SK-N-SH (cell line): ENCODE measurements around the gene GPX7. TPM values are rescaled to one million over a fixed set of nuclear protein-coding genes. Genes with fewer than 3 reads are reported as not detected.

ENCODE experiments used
- CTCF ChIA-PET: fragments of 300-600, 350-600 bp; formaldehyde crosslinking; extraction: SDS; loops from one replicate; lab custom pipeline; 2021; lab: Yijun Ruan, JAX
- POLR2A ChIA-PET: fragments of 350-600 bp; sonication (Branson Sonifier 250); formaldehyde crosslinking; extraction: SDS; loops from one replicate; lab custom pipeline; 2020; ENCODE audit warnings: antibody characterized with exemption, inconsistent platforms; lab: Yijun Ruan, JAX
- DNase-seq: peaks from one replicate; pipeline ENCODE4 v3.0.0; 2012
- H2AFZ ChIP-seq: fragments of 200-600 bp; sonication (generic); 2 replicates; pipeline ENCODE4 v1.8.1; 2016; ENCODE audit warnings: antibody characterized with exemption, mild to moderate bottlenecking, low read depth
- H3F3A ChIP-seq: fragments of 200-600 bp; sonication (generic); replicated peaks from 2 replicates; pipeline ENCODE3; 2016; ENCODE audit warnings: antibody characterized with exemption, mild to moderate bottlenecking; ENCODE audit not compliant: insufficient read depth
- H3K27ac ChIP-seq, 2 experiments: fragments of 200-500 bp in 1 of 2; fragments of 200-600 bp in 1 of 2; sonication (Bioruptor generic) in 1 of 2; sonication (generic), shearing (Covaris generic) in 1 of 2; 2 replicates each; pipeline versions ENCODE4 v1.5.1 to v1.6.1; 2014 to 2016; ENCODE audit warnings: low read depth in 2 of 2, inconsistent platforms in 1 of 2, low read length in 1 of 2, mild to moderate bottlenecking in 1 of 2, mixed read lengths in 1 of 2
- H3K27me3 ChIP-seq: fragments of 200-600 bp; sonication (generic), shearing (Covaris generic); 2 replicates; pipeline ENCODE4 v1.6.1; 2016; ENCODE audit warnings: mixed run types; ENCODE audit not compliant: insufficient read depth
- H3K36me3 ChIP-seq, 2 experiments: fragments of 200-500 bp in 1 of 2; fragments of 200-600 bp in 1 of 2; sonication (Bioruptor generic) in 1 of 2; sonication (generic) in 1 of 2; replicated peaks in 1 of 2; 2 replicates each; pipeline versions ENCODE3 to v1.5.1; 2014 to 2016; ENCODE audit warnings: low read length in 1 of 2, mild to moderate bottlenecking in 1 of 2; ENCODE audit not compliant: insufficient read depth in 2 of 2, control insufficient read depth in 1 of 2
- H3K4me1 ChIP-seq, 2 experiments: fragments of 200-500 bp in 1 of 2; fragments of 200-600 bp in 1 of 2; sonication (Bioruptor generic) in 1 of 2; sonication (generic), shearing (Covaris generic) in 1 of 2; 2 replicates each; pipeline versions ENCODE4 v1.5.1 to v1.6.1; 2014 to 2016; ENCODE audit warnings: low read depth in 1 of 2, low read length in 1 of 2, mixed run types in 1 of 2; ENCODE audit not compliant: insufficient read depth in 2 of 2, control insufficient read depth in 1 of 2
- H3K4me2 ChIP-seq: fragments of 200-600 bp; sonication (generic), shearing (Covaris generic); 2 replicates; pipeline ENCODE4 v1.6.1; 2017; ENCODE audit warnings: mixed run types
- H3K4me3 ChIP-seq, 2 experiments: fragments of 200-500 bp in 1 of 2; fragments of 200-600 bp in 1 of 2; sonication (Bioruptor generic) in 1 of 2; sonication (generic), shearing (Covaris generic) in 1 of 2; 2 replicates each; pipeline versions ENCODE4 v1.5.1 to v1.8.1; 2014 to 2016; ENCODE audit warnings: low read depth in 2 of 2, inconsistent platforms in 1 of 2, low read length in 1 of 2, mild to moderate bottlenecking in 1 of 2, mixed read lengths in 1 of 2, moderate library complexity in 1 of 2
- H3K79me2 ChIP-seq: fragments of 200-600 bp; sonication (generic); 2 replicates; pipeline ENCODE4 v1.8.1; 2017; ENCODE audit warnings: mild to moderate bottlenecking; ENCODE audit not compliant: insufficient read depth
- H3K9ac ChIP-seq: fragments of 200-600 bp; sonication (generic); 2 replicates; pipeline ENCODE4 v1.6.1; 2017; ENCODE audit warnings: mixed run types
- H3K9me2 ChIP-seq: fragments of 200-600 bp; sonication (generic); 2 replicates; pipeline ENCODE4 v1.6.1; 2017; ENCODE audit warnings: mixed run types
- H3K9me3 ChIP-seq: fragments of 200-600 bp; sonication (generic); 2 replicates; pipeline ENCODE4 v1.6.1; 2017; ENCODE audit warnings: mixed run types, mild to moderate bottlenecking, moderate library complexity
- H4K20me1 ChIP-seq: fragments of 200-600 bp; sonication (generic); 2 replicates; pipeline ENCODE4 v1.6.1; 2017; ENCODE audit warnings: mild to moderate bottlenecking, mixed run types; ENCODE audit not compliant: insufficient read depth
- CHD2 ChIP-seq: fragments of 150-350 bp; IDR thresholded peaks from 2 replicates; pipeline ENCODE4 v1.6.1; 2018; ENCODE audit warnings: low read length; ENCODE audit not compliant: partially characterized antibody
- CTCF ChIP-seq: fragments of 200-600 bp; sonication (generic); IDR thresholded peaks from 2 replicates; pipeline ENCODE4 v1.6.1; 2017; ENCODE audit warnings: antibody characterized with exemption, mild to moderate bottlenecking, moderate library complexity
- FOXJ3 ChIP-seq: sonication (generic); formaldehyde crosslinking; IDR thresholded peaks from 2 replicates; pipeline ENCODE4 v1.5.1; 2020; ENCODE audit warnings: mild to moderate bottlenecking, missing genetic modification reagents
- IRF3 ChIP-seq: fragments of 150-350 bp; IDR thresholded peaks from 2 replicates; pipeline ENCODE4 v1.6.1; 2016; ENCODE audit warnings: mild to moderate bottlenecking, low read depth, low read length
- MXI1 ChIP-seq: IDR thresholded peaks from 2 replicates; pipeline ENCODE4 v1.6.1; 2012; ENCODE audit warnings: mild to moderate bottlenecking, low read depth, low read length, improper control_type of control experiment
- NFIC ChIP-seq: IDR thresholded peaks from 2 replicates; pipeline ENCODE4 v1.4.0; 2012; ENCODE audit warnings: borderline replicate concordance
- RCOR1 ChIP-seq: fragments of 150-350 bp; IDR thresholded peaks from 2 replicates; pipeline ENCODE4 v1.6.1; 2017; ENCODE audit warnings: antibody characterized with exemption, low read length
- RXRA ChIP-seq: IDR thresholded peaks from 2 replicates; pipeline ENCODE4 v1.4.0; 2012; ENCODE audit warnings: low read depth, mild to moderate bottlenecking, borderline replicate concordance
- SIN3A ChIP-seq: IDR thresholded peaks from 2 replicates; pipeline ENCODE4 v1.6.1; 2012; ENCODE audit warnings: low read depth, mild to moderate bottlenecking, low read length, moderate library complexity, borderline replicate concordance
- TEAD4 ChIP-seq: IDR thresholded peaks from 2 replicates; pipeline ENCODE4 v1.4.0; 2012; ENCODE audit warnings: mild to moderate bottlenecking, borderline replicate concordance; ENCODE audit not compliant: insufficient read depth
- WGBS: methylation state at CpG from one replicate; pipeline ENCODE4 v1.1.6; 2017; ENCODE audit warnings: low lambda C conversion rate; 5-methylcytosine and 5-hydroxymethylcytosine counted together
- polyA plus RNA-seq, 3 experiments: library from polyadenylated mRNA; depleted of rRNA; stranded (reverse); fragments of >200 nt; gene quantifications; 2 replicates each; pipeline ENCODE4 v1.2.3, GENCODE V29; 2012
- TF ChIP-seq, protein P1 (sequence below): IDR thresholded peaks from 2 replicates; pipeline ENCODE4 v1.4.0; 2012; ENCODE audit warnings: low read depth
- TF ChIP-seq, protein P2 (sequence below): IDR thresholded peaks from 2 replicates; pipeline ENCODE4 v1.6.1; 2012; ENCODE audit warnings: mild to moderate bottlenecking, low read depth, low read length, moderate library complexity

GPX7 gene
- polyA plus RNA-seq, 1 of the 3 experiments (the other 2 are of a cell fraction), result 6.2 TPM

GRCh38 chr1:52562766-52563165, 39.4 kb upstream of the GPX7 start:
- no peak overlapping the region for H3K4me2 ChIP-seq
- H3K4me1 ChIP-seq, result peaks cover 0 to 2% of the 10 kb centered on the region in 2 experiments; a peak in 1 of 4 replicates
- 87% methylated on average over 3 of the region's 3 CpGs for WGBS
- no peaks in the 10 kb centered on the region for H3K27me3 ChIP-seq
- DNase-seq, result no peak
- H3F3A ChIP-seq, result peaks cover 4% of the 10 kb centered on the region
- no peak overlapping the region for H3K9ac ChIP-seq
- H3K36me3 ChIP-seq, result no peaks in the 10 kb centered on the region
- H3K9me3 ChIP-seq, result no peaks in the 10 kb centered on the region
- H3K4me3 ChIP-seq, result no peak overlapping the region
- ChIA-PET CTCF (no interaction called here), POLR2A (no interaction called here)
- no peak overlapping the region for H3K27ac ChIP-seq
- no peaks in the 10 kb centered on the region for H3K9me2 ChIP-seq
- TF ChIP-seq CTCF (no peak), CHD2 (no peak), FOXJ3 (CRISPR knock-in tag) (no peak), MXI1 (no peak), NFIC (no peak), SIN3A (no peak), TEAD4 (no peak), RXRA (no peak), RCOR1 (no peak), IRF3 (no peak)
- TF ChIP-seq, protein P1, sequence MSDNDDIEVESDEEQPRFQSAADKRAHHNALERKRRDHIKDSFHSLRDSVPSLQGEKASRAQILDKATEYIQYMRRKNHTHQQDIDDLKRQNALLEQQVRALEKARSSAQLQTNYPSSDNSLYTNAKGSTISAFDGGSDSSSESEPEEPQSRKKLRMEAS, result no peak
- TF ChIP-seq, protein P2, sequence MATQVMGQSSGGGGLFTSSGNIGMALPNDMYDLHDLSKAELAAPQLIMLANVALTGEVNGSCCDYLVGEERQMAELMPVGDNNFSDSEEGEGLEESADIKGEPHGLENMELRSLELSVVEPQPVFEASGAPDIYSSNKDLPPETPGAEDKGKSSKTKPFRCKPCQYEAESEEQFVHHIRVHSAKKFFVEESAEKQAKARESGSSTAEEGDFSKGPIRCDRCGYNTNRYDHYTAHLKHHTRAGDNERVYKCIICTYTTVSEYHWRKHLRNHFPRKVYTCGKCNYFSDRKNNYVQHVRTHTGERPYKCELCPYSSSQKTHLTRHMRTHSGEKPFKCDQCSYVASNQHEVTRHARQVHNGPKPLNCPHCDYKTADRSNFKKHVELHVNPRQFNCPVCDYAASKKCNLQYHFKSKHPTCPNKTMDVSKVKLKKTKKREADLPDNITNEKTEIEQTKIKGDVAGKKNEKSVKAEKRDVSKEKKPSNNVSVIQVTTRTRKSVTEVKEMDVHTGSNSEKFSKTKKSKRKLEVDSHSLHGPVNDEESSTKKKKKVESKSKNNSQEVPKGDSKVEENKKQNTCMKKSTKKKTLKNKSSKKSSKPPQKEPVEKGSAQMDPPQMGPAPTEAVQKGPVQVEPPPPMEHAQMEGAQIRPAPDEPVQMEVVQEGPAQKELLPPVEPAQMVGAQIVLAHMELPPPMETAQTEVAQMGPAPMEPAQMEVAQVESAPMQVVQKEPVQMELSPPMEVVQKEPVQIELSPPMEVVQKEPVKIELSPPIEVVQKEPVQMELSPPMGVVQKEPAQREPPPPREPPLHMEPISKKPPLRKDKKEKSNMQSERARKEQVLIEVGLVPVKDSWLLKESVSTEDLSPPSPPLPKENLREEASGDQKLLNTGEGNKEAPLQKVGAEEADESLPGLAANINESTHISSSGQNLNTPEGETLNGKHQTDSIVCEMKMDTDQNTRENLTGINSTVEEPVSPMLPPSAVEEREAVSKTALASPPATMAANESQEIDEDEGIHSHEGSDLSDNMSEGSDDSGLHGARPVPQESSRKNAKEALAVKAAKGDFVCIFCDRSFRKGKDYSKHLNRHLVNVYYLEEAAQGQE, result no peak
- no peaks in the 10 kb centered on the region for H4K20me1 ChIP-seq
- no peaks in the 10 kb centered on the region for H3K79me2 ChIP-seq
- no peak overlapping the region for H2AFZ ChIP-seq
